ENCODE measurements around the gene GADD45G.

Gene GADD45G

DNA sequence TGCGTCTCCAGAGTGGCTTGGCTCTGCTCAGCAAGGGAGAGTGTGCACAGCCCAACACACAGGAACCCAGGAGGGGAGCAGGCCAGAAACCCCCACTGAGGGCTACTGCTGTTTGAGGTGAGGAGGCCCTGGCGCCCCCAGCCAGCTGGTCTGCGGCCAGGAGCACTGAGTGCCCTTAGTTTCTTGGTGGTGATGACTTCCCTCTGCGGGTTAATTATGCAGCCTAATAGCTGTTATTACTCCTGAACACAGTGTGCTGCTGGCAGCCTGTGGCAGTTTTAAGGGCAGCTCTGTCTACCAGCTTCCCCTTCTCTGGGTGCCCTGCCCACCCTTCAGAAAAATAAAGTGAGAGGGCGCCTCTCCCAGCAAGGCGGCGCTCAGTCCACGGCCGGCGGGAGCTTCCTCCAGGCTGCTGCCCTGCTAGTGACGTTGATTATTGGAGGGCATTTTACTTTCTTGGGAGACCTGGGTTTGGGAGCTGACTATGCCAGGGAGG, 19.2 kb downstream of the GADD45G start:
- no peak overlapping the region for H3K4me3 ChIP-seq (replicated peaks; ENCODE audit: low read depth, low read length)
- no peak for DNase-seq (ENCODE audit: low read depth)
- TF ChIP-seq, protein P1, sequence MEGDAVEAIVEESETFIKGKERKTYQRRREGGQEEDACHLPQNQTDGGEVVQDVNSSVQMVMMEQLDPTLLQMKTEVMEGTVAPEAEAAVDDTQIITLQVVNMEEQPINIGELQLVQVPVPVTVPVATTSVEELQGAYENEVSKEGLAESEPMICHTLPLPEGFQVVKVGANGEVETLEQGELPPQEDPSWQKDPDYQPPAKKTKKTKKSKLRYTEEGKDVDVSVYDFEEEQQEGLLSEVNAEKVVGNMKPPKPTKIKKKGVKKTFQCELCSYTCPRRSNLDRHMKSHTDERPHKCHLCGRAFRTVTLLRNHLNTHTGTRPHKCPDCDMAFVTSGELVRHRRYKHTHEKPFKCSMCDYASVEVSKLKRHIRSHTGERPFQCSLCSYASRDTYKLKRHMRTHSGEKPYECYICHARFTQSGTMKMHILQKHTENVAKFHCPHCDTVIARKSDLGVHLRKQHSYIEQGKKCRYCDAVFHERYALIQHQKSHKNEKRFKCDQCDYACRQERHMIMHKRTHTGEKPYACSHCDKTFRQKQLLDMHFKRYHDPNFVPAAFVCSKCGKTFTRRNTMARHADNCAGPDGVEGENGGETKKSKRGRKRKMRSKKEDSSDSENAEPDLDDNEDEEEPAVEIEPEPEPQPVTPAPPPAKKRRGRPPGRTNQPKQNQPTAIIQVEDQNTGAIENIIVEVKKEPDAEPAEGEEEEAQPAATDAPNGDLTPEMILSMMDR (IDR thresholded peaks at IDR 0.05; ENCODE audit: low read length, missing control alignments): no peak

DNA sequence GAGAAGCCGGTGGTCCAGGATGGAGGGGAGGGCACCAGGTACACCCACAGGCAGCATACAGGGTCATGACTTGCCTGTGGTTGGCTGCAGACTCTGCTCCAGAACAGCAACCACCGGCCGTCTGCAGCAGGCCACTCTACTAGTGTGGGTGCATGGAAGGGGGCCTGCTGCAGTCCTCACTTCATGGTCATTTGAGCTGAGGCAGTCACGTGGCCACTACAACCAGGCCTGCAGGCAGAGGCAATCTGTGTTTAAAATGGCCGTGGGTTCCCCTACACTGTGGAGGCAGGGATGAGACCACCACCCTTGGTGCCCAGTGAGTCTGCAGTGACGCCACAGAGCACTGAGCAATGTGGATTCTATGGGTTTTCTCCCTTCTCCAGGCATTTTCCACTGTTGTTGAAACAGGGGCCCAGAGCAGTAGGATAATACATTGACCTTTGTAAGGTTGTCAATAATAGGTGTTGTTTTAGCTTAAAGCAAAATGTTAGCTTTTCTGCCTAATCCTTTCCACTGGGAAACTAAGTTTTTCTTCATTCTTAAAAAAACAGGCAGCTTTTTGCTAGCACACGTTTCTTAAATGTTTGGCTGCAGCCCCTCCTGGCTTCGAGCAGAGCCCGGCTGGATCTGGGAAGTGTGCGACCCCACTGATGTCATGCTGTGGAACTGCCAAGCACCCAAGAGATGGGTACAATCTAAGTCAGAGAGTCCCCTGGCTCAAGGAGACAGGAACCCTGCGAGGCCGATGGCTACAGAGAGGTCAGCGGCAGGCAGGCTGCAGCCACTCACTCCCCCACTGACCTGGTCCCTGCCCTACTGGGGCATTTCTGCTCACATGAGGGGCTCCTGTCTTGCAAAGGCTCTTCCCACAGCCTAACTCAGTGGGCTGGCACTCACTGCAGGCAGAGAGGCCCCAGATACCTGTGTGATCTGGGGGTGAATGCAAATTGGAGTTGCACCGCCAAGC, 21.2 kb downstream of the GADD45G start:
- no peak overlapping the region for H3K4me3 ChIP-seq (replicated peaks; ENCODE audit: low read depth, low read length)
- TF ChIP-seq, protein P1 (IDR thresholded peaks at IDR 0.05; ENCODE audit: low read length, missing control alignments): no peak
- no peak for DNase-seq (ENCODE audit: low read depth)

DNA sequence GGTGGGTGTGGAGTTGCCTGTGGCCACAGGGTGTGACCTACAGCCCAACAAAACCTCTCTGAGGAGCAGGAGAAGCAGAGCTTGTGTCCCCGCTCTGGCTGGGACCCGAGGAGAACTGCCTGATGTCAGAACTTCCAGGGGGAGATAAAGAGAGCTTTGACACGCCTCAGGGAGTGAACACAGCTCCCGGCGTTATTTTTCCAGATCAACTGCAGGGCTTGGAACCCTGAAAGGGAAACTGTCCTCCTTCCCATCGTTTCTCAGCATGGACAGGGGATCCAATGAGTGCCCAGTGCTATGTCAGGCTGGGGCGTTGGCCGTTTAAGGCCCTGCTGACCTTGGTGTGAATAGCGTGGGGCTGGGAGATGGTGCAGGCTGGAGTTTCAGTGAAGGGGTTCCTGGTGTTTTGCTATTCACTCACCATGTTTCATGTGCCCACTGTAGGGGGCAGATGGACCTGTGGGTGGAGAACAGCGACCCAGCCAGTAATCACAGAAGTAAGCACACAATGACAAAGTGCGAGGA, 22.0 kb downstream of the GADD45G start:
- TF ChIP-seq, protein P1 (IDR thresholded peaks at IDR 0.05; ENCODE audit: low read length, missing control alignments): no peak
- no peak overlapping the region for H3K4me3 ChIP-seq (replicated peaks; ENCODE audit: low read depth, low read length)
- no peak for DNase-seq (ENCODE audit: low read depth)

DNA sequence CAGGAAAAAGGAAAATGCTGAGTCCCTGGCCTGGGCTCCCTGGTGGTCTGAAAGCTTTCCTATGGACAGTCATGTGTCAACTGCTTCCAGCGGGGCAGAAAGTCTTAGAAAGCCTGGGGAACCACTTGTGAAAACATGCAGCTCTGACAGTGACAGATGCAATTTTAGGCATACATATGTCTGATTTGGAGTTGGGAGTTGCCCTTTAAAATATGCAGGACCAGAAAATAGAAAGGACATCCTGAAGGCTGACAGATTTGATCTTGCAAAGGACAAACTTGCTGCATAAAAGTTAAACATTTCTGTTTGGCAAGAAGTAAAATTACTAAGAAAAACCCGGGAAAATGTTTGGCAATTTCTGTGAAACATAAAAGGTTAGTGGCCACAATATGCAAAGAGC, 23.8 kb downstream of the GADD45G start:
- no peak for DNase-seq (ENCODE audit: low read depth)
- TF ChIP-seq, protein P1 (IDR thresholded peaks at IDR 0.05; ENCODE audit: low read length, missing control alignments): no peak
- H3K4me3 ChIP-seq (replicated peaks; ENCODE audit: low read depth, low read length): no peak overlapping the region

DNA sequence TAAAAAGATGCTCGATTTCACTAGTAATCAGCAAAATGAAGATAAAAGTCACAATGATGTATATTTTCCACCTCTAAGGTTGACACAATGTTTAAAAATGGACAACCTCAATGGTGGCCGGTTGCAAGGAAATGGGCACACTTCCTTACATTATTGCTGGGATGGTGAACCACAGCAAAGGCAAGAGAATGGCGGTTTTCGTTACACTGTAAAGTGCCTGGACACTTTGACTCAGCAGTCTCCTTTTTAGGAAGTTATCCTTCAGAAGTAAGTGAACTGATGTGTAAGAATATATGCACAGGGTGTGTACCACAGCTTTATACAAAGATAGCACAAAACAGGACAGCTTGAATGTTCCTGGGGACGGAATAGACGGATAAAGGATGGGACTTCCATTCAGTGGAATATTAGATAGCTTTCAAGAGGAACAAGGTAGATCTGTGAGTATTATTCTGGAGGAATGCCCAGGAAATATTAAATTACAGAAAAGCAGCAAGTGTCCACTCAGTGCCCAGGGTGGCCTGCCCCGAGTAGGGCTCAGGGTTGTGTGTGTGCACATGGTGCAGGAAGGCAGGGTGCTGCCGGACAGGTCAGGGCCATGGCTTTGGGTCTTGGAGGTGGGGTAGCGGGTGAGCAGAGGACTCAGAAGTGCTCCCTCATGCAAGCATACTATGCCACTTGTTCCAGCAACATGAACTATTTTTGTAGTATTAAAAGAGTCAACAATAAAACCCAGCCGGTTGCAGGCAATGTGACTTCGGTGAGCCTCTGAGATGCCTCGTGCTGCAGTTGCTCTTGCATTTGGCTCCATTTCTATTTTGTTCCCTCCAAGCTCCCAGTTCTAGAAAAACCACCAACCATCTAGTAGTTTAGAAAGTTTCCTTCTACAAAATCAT, 24.5 kb downstream of the GADD45G start:
- no peak for DNase-seq (ENCODE audit: low read depth)
- TF ChIP-seq, protein P1 (IDR thresholded peaks at IDR 0.05; ENCODE audit: low read length, missing control alignments): no peak

DNA sequence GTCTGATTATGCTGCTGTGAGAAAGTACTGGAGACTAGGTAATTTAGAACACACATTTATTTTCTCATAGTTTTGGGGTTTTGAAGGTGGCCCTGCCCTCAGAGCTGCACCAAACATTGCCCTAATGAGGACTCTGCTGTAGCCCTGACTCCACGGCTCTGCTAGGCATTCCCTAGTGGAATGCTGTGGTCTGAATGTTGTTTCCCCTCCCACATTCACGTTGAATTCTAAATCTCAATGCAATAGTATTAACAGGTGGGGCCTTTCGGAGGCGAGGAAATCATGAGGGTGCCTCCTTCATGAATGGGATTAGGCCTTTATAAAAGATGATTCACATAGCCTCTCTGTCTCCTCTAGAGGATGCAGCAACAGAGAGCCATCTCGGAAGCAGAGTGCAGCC, 25.7 kb downstream of the GADD45G start:
- TF ChIP-seq, protein P1 (IDR thresholded peaks at IDR 0.05; ENCODE audit: low read length, missing control alignments): no peak
- H3K4me3 ChIP-seq (replicated peaks; ENCODE audit: low read depth, low read length): no peak overlapping the region
- no peak for DNase-seq (ENCODE audit: low read depth)

More for the DNA sequence above, 24.5 kb downstream of the GADD45G start:
- H3K4me3 ChIP-seq (replicated peaks; ENCODE audit: low read depth, low read length): no peak overlapping the region

Measured in fibroblast of pulmonary artery (primary cell).